ENCODE results near the gene HNRNPUL1.

HNRNPUL1 gene

DNA sequence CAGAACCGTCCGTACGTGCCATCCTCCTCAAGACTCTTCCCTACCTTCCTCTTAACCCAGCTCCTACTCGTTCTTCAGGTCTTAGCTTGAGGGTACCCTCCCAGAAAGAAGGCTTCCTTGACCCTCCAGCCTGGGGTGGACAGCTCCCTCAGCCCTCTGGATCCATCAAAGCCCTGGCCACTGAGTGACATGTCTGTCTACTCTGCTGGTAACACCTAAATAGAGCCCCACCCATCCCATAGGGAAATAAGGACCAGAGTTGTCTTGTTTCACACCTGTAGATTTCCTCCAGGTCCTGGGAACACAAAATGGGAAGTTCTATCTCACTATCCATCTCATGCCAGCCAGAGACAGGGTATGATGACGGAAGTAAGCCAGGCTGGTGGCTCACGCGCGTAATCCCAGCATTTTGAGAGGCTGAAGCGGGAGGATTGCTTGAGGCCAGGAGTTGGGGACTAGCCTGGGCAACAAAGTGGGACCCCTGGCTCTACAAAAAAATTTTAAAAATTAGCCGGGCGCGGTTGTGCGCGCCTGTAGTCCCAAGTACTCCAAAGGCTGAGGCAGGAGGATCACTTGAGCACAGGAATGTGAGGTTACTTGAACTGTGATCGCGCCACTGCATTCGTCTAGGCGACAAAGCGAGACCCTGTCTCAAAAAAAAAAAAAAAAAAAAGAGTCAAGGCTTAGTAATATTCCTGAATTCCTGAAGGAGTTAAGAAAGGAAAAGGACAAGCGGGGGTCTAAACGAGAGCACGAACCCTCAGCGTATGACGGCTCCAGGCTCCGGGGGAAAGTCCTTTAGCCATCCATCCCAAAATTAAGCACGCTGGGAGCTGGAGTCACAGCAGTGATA, 45.2 kb downstream of the HNRNPUL1 start:
- DNase-seq (ENCODE audit: low read depth) = no peak
- H3K4me3 ChIP-seq (replicated peaks; ENCODE audit: low read depth, low read length) = peak overlapping the region; percentile 96
- TF ChIP-seq, protein P1, sequence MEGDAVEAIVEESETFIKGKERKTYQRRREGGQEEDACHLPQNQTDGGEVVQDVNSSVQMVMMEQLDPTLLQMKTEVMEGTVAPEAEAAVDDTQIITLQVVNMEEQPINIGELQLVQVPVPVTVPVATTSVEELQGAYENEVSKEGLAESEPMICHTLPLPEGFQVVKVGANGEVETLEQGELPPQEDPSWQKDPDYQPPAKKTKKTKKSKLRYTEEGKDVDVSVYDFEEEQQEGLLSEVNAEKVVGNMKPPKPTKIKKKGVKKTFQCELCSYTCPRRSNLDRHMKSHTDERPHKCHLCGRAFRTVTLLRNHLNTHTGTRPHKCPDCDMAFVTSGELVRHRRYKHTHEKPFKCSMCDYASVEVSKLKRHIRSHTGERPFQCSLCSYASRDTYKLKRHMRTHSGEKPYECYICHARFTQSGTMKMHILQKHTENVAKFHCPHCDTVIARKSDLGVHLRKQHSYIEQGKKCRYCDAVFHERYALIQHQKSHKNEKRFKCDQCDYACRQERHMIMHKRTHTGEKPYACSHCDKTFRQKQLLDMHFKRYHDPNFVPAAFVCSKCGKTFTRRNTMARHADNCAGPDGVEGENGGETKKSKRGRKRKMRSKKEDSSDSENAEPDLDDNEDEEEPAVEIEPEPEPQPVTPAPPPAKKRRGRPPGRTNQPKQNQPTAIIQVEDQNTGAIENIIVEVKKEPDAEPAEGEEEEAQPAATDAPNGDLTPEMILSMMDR (IDR thresholded peaks at IDR 0.05; ENCODE audit: low read length, missing control alignments) = no peak

DNA sequence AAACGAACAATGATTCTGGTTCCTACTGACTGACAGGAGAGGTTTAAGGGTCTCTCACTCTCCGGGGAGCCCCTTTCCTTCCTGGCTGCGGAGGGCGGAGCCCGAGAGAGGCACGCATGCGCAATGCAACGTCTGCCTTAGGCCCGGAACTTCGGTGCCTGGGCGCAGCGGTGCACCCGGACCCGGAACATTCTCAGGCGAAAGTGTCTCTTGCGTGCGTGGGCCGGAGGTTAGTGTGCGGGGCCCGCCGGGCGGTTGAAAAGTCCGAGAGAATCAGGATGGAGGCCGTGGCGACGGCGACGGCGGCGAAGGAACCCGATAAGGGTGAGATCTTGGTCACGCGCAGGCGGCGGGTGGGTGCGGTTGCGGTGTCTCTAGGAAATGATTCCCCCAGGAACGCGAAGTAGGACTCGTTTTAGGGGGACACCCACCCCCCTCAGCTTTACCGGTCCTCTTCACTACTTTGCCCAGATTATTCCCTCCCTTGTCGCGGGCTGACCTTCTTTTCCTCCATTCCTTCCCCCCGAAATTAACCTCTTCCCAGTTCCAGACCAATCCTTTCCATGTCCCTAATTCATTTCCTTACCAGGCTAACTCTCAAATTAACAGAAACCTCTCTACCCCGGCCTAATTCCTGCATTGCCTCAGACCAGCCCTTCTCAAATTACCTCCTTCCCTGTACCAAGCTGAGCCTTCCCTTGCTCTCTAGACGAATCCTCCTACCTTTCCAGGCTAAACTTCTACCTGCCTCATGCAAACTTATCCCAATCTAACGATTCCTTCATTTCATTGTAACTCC, 46.1 kb downstream of the HNRNPUL1 start, which contains the start of gene CCDC97:
TSS of gene CCDC97 (plus strand) at position 140 of the 799 bp plus-strand sequence. CDS start at position 279, 139 bp downstream.
- peak; percentile 90 for DNase-seq (ENCODE audit: low read depth)
- H3K4me3 ChIP-seq (replicated peaks; ENCODE audit: low read depth, low read length) = peak within 1 kb of the TSS; percentile 96
- TF ChIP-seq, protein P1 (IDR thresholded peaks at IDR 0.05; ENCODE audit: low read length, missing control alignments) = no peak

DNA sequence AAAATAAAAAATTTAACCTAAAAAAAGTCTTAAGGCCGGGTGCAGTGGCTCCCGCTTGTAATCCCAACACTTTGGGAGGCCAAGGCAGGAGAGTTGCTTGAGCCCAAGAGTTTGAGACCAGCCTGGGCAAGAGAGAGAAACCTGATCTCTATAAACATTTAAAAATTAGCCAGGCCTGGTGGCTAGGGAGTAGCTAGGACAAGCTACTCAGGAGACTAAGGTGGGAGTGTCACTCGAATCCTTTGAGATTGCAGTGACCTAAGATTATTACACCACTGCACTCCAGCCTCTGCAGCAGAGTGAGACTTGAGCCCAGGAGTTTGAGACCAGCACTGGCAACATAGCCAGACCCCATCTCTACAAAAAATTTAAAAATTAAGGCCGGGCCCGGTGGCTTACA, 46.9 kb downstream of the HNRNPUL1 start:
- no peak for DNase-seq (ENCODE audit: low read depth)
- H3K4me3 ChIP-seq (replicated peaks; ENCODE audit: low read depth, low read length) = peak overlapping the region; percentile 96
- TF ChIP-seq, protein P1 (IDR thresholded peaks at IDR 0.05; ENCODE audit: low read length, missing control alignments) = no peak

DNA sequence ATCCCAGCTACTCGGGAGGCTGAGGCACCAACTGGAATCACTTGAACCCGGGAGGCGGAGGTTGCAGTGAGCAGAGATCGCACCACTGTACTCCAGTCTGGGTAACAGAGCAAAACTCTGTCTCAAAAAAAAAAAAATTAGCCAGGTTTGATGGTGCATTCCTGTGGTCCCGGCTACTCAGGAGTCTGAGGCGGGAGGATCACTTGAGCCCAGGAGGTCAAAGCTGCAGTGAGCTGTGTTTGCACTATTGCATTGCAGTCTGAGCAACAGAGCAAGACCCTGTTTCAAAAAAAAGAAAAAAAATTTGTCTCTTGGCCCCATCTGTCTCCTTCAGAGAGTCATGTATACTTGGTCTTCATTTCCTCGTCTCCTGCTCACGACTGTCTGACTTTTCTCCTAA, 47.4 kb downstream of the HNRNPUL1 start:
- peak overlapping the region; percentile 96 for H3K4me3 ChIP-seq (replicated peaks; ENCODE audit: low read depth, low read length)
- DNase-seq (ENCODE audit: low read depth) = no peak

DNA sequence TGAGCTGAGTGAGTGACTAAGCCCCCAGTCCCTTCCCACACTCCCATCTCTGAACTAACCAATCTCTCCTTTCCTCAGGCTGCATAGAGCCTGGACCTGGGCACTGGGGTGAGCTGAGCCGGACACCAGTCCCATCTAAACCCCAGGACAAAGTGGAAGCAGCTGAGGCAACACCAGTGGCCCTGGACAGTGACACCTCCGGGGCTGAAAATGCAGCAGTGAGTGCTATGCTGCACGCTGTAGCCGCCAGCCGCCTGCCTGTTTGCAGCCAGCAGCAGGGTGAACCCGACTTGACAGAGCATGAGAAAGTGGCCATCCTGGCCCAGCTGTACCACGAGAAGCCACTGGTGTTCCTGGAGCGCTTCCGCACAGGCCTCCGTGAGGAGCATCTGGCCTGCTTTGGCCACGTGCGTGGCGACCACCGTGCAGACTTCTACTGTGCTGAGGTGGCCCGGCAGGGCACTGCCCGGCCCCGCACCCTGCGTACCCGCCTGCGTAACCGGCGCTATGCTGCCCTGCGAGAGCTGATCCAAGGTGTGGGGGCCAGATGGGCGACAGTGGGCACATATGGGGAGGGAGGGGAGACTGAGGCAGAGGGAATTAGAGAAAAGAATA, 52.2 kb downstream of the HNRNPUL1 start:
- TF ChIP-seq, protein P1 (IDR thresholded peaks at IDR 0.05; ENCODE audit: low read length, missing control alignments) = no peak
- no peak for DNase-seq (ENCODE audit: low read depth)
- H3K4me3 ChIP-seq (replicated peaks; ENCODE audit: low read depth, low read length) = no peak overlapping the region

More for the DNA sequence above, 47.4 kb downstream of the HNRNPUL1 start:
- TF ChIP-seq, protein P1 (IDR thresholded peaks at IDR 0.05; ENCODE audit: low read length, missing control alignments) = no peak

DNA sequence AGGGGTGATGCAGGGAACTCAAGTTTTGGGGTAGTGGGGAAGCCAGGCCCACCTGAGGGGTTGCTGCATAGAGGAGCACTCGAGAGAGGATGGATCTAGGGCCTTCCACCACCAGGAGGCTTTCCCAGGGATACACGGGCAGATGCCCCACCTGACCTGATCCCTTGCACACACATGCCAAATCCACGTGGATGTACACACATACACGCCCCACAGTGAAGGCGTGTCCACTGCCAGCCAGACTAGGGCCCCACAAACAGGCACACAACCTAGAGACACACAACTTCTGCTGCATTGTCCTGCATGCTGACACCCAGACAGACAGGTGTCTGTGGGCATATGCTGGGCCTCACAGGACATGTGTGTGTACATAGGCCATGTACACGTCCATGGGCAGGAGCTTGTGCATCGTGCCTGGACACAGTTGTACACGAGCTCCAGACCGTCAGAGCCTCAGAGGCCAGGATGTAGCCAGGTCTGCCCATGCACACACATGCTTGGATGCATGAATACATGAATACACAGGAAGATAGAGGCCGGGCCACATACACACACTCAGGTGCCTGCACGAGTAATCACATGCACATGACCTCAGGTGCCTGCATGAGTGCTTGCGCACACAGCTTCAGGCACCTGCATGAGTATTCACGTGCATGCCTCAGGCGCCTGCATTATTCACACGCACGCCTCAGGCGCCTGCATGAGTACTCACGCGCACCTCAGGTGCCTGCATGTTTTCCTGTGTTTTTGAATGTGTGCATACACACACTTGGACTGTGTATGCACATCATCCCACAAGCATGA, 54.7 kb downstream of the HNRNPUL1 start:
- TF ChIP-seq, protein P1 (IDR thresholded peaks at IDR 0.05; ENCODE audit: low read length, missing control alignments) = no peak
- no peak overlapping the region for H3K4me3 ChIP-seq (replicated peaks; ENCODE audit: low read depth, low read length)
- no peak for DNase-seq (ENCODE audit: low read depth)

Measured in fibroblast of pulmonary artery (primary cell).